CD14-positive monocyte (primary cell): ENCODE data around the gene ZNF827. TPM values are rescaled to one million over a fixed set of nuclear protein-coding genes. Genes with fewer than 3 reads are reported as not detected.
A peak's percentile ranks its signal among the peaks of the same experiment; 100 is the strongest.

Source experiments
- DNase-seq, 3 donors: peaks; one replicate each; pipeline ENCODE4 v3.0.0-alpha.2; 2011 to 2022
- H2AFZ ChIP-seq: 2 replicates; pipeline ENCODE4 v1.6.0; 2012; ENCODE audit warnings: mild to moderate bottlenecking, low read depth, low read length, inconsistent platforms; ENCODE audit not compliant: insufficient read depth, poor library complexity, severe bottlenecking
- H3K27ac ChIP-seq, 2 donors: 1 replicate in 1 of 2; 2 replicates in 1 of 2; pipeline ENCODE4 v1.5.1; 2012 to 2013; ENCODE audit warnings: low read length in 2 of 2, control low read depth in 1 of 2, inconsistent platforms in 1 of 2, low read depth in 1 of 2, mild to moderate bottlenecking in 1 of 2
- H3K27me3 ChIP-seq, 2 donors: one replicate each; pipeline versions ENCODE4 v1.6.0 to v1.6.1; 2011 to 2013; ENCODE audit warnings: low read length in 2 of 2; ENCODE audit not compliant: control insufficient read depth in 2 of 2, insufficient read depth in 2 of 2
- H3K36me3 ChIP-seq, 2 donors: replicated peaks in 1 of 2; 1 replicate in 1 of 2; 2 replicates in 1 of 2; pipeline versions ENCODE4 v1.5.1 to v1.6.1; 2012 to 2013; ENCODE audit warnings: low read length in 2 of 2, control low read depth in 1 of 2, inconsistent platforms in 1 of 2, mild to moderate bottlenecking in 1 of 2; ENCODE audit not compliant: insufficient read depth in 2 of 2, control insufficient read depth in 1 of 2
- H3K4me1 ChIP-seq, 2 donors: 1 replicate in 1 of 2; 2 replicates in 1 of 2; pipeline versions ENCODE4 v1.5.1 to v1.6.1; 2012 to 2013; ENCODE audit warnings: low read length in 2 of 2, control low read depth in 1 of 2, inconsistent platforms in 1 of 2, mild to moderate bottlenecking in 1 of 2, moderate library complexity in 1 of 2; ENCODE audit not compliant: insufficient read depth in 2 of 2, control insufficient read depth in 1 of 2
- H3K4me2 ChIP-seq: replicated peaks from 2 replicates; pipeline ENCODE3; 2012; ENCODE audit warnings: low read length, moderate library complexity, mild to moderate bottlenecking; ENCODE audit not compliant: poor library complexity, severe bottlenecking; ENCODE audit errors: extremely low read depth
- H3K4me3 ChIP-seq, 3 experiments: fragments of 200-600 bp in 1 of 3; sonication (generic) in 1 of 3; replicated peaks in 1 of 3; 1 replicate in 2 of 3; 2 replicates in 1 of 3; pipeline ENCODE4 v1.5.1; 2011 to 2013; ENCODE audit warnings: low read length in 3 of 3, mild to moderate bottlenecking in 3 of 3, control low read depth in 2 of 3, low read depth in 2 of 3, inconsistent platforms in 1 of 3, moderate library complexity in 1 of 3
- H3K79me2 ChIP-seq: 2 replicates; pipeline ENCODE4 v1.6.0; 2012; ENCODE audit warnings: mild to moderate bottlenecking, control low read depth, inconsistent platforms, low read length, moderate library complexity; ENCODE audit not compliant: insufficient read depth
- H3K9ac ChIP-seq: 2 replicates; pipeline ENCODE4 v1.6.0; 2017; ENCODE audit warnings: low read length, mild to moderate bottlenecking; ENCODE audit not compliant: insufficient read depth, poor library complexity, severe bottlenecking
- H3K9me3 ChIP-seq, 2 donors: replicated peaks in 1 of 2; 1 replicate in 1 of 2; 2 replicates in 1 of 2; pipeline versions ENCODE4 v1.5.1 to v1.6.1; 2012 to 2013; ENCODE audit warnings: low read length in 2 of 2, control low read depth in 1 of 2; ENCODE audit not compliant: control insufficient read depth in 1 of 2, insufficient read depth in 1 of 2
- H4K20me1 ChIP-seq: 2 replicates; pipeline ENCODE4 v1.6.0; 2012; ENCODE audit warnings: mild to moderate bottlenecking, low read length, control low read depth, moderate library complexity; ENCODE audit not compliant: insufficient read depth
- H3K27ac Mint-ChIP-seq, 7 donors: one replicate each; pipeline ENCODE4 v1.8.0; 2020; ENCODE audit warnings: mild to moderate bottlenecking in 7 of 7, mixed read lengths in 7 of 7, moderate library complexity in 6 of 7, inconsistent platforms in 2 of 7
- H3K27me3 Mint-ChIP-seq, 3 donors: one replicate each; pipeline ENCODE4 v1.8.0; 2021 to 2022; ENCODE audit warnings: low read depth in 3 of 3, mild to moderate bottlenecking in 3 of 3, mixed read lengths in 3 of 3, moderate library complexity in 3 of 3, inconsistent platforms in 1 of 3
- H3K36me3 Mint-ChIP-seq, 2 donors: one replicate each; pipeline ENCODE4 v1.8.0; 2020; ENCODE audit warnings: mixed read lengths in 2 of 2, inconsistent platforms in 1 of 2, mild to moderate bottlenecking in 1 of 2
- H3K4me1 Mint-ChIP-seq: one replicate; pipeline ENCODE4 v1.8.0; 2020; ENCODE audit warnings: mild to moderate bottlenecking, mixed read lengths
- H3K4me3 Mint-ChIP-seq, 2 donors: one replicate each; pipeline ENCODE4 v1.8.0; 2020; ENCODE audit warnings: mild to moderate bottlenecking in 2 of 2, mixed read lengths in 2 of 2, moderate library complexity in 1 of 2
- H3K9me3 Mint-ChIP-seq, 7 donors: one replicate each; pipeline ENCODE4 v1.8.0; 2020 to 2022; ENCODE audit warnings: mixed read lengths in 7 of 7, mild to moderate bottlenecking in 6 of 7, moderate library complexity in 6 of 7, inconsistent platforms in 2 of 7
- CTCF ChIP-seq: fragments of 200-600 bp; IDR thresholded peaks from one replicate; pipeline ENCODE4 v1.8.0; 2022; ENCODE audit warnings: antibody characterized with exemption, mild to moderate bottlenecking
- WGBS: methylation state at CpG from one replicate; pipeline ENCODE4 v1.1.5; 2013; ENCODE audit warnings: missing lambda C conversion rate; ENCODE audit not compliant: insufficient coverage; 5-methylcytosine and 5-hydroxymethylcytosine counted together
- intact Hi-C, 2 donors: fragments of 100-400 bp; cut with micrococcal nuclease; formaldehyde crosslinking; loops; one replicate each; pipeline versions ENCODE4 v1.15.0 to v1.15.1; 2023
- polyA plus RNA-seq, 3 donors: library from polyadenylated mRNA; depleted of rRNA in 1 of 3; unstranded in 2 of 3; stranded (reverse) in 1 of 3; fragments of 300-500 nt in 2 of 3; fragments of >200 nt in 1 of 3; fragmentation: Illumina TruSeq in 2 of 3; gene quantifications; 1 replicate in 2 of 3; 2 replicates in 1 of 3; pipeline ENCODE4 v1.2.3, GENCODE V29; 2012 to 2021

Gene ZNF827
- polyA plus RNA-seq, 3 donors: 0.04 TPM; not detected in 2

GRCh38 chr4:145928748-145929147, 9.9 kb downstream of the ZNF827 start:
- Mint-ChIP-seq H3K27me3 (peaks cover 0 to 2% (median 0%) of the 10 kb centered on the region in 3 donors), H3K27ac (peak overlapping the region in 1 of 7 donors; percentile 34), H3K4me3 (no peak overlapping the region), H3K36me3 (no peaks in the 10 kb centered on the region), H3K9me3 (peaks cover 3 to 13% (median 4%) of the 10 kb centered on the region in 7 donors), H3K4me1 (peaks cover 5% of the 10 kb centered on the region)
- H3K4me3 ChIP-seq: no peak overlapping the region
- no peak overlapping the region for H3K4me2 ChIP-seq
- no peaks in the 10 kb centered on the region for H4K20me1 ChIP-seq
- H3K9ac ChIP-seq: no peak overlapping the region
- intact Hi-C loops: no loop called here
- H2AFZ ChIP-seq: no peak overlapping the region
- no peak overlapping the region for H3K27ac ChIP-seq
- no peak for TF ChIP-seq CTCF
- no peaks in the 10 kb centered on the region for H3K27me3 ChIP-seq
- WGBS: 95% methylated on average over 8 of the region's 8 CpGs
- H3K36me3 ChIP-seq: no peaks in the 10 kb centered on the region
- DNase-seq: no peak
- H3K79me2 ChIP-seq: no peaks in the 10 kb centered on the region
- H3K9me3 ChIP-seq: no peaks in the 10 kb centered on the region
- no peaks in the 10 kb centered on the region for H3K4me1 ChIP-seq

- WGBS: 23% methylated on average over 4 of the region's 7 CpGs
- no peaks in the 10 kb centered on the region for H3K79me2 ChIP-seq
- no peaks in the 10 kb centered on the region for H3K4me1 ChIP-seq
- Mint-ChIP-seq H3K9me3 (peaks cover 2 to 13% (median 4%) of the 10 kb centered on the region in 7 donors), H3K27me3 (no peaks in the 10 kb centered on the region), H3K4me3 (no peak overlapping the region), H3K27ac (peak overlapping the region in 1 of 7 donors; percentile 25), H3K36me3 (no peaks in the 10 kb centered on the region), H3K4me1 (peaks cover 5% of the 10 kb centered on the region)
- no peak for TF ChIP-seq CTCF
- H2AFZ ChIP-seq: peak overlapping the region; percentile 52
- no peaks in the 10 kb centered on the region for H3K9me3 ChIP-seq
- H3K27ac ChIP-seq: no peak overlapping the region
- H3K27me3 ChIP-seq: no peaks in the 10 kb centered on the region
- no peaks in the 10 kb centered on the region for H4K20me1 ChIP-seq
- no peaks in the 10 kb centered on the region for H3K36me3 ChIP-seq
- no peak overlapping the region for H3K4me2 ChIP-seq
- no peak overlapping the region for H3K4me3 ChIP-seq
- no peak overlapping the region for H3K9ac ChIP-seq
- no peak for DNase-seq
- intact Hi-C loops: no loop called here
Observed at GRCh38 chr4:145927030-145927429, 11.6 kb downstream of the ZNF827 start.
